HCT116 (cell line): ENCODE results near the gene HLA-B. TPM values are rescaled to one million over a fixed set of nuclear protein-coding genes. Genes with fewer than 3 reads are reported as not detected.

Experiments
- ATAC-seq: fragments of 200-7000 bp; cut with Tn5 transposase; 2 replicates; pipeline ENCODE4 v1.9.1; 2020; ENCODE audit warnings: mild to moderate bottlenecking, moderate library complexity
- BruUV-seq: library from RNA; stranded (reverse); fragments of 400-500 nt; replicated peaks from 2 replicates; lab custom pipeline; 2021; lab: Mats Ljungman, UMichigan
- CTCF ChIA-PET: fragments of 300-600 bp; sonication (Branson Sonifier 250); formaldehyde crosslinking; loops from one replicate; lab custom pipeline; 2021; ENCODE audit warnings: antibody characterized with exemption; lab: Charles Lee
- POLR2A ChIA-PET: fragments of 300-600, 350-600 bp; sonication (Branson Sonifier 250); formaldehyde crosslinking; loops from one replicate; lab custom pipeline; 2021; ENCODE audit warnings: antibody characterized with exemption; lab: Charles Lee
- RAD21 ChIA-PET, 2 experiments: fragments of 300-600 bp; sonication (Branson Sonifier 250); formaldehyde crosslinking; loops; one replicate each; lab custom pipeline; 2023; ENCODE audit warnings: low total read pairs in 2 of 2; ENCODE audit not compliant: uncharacterized antibody in 2 of 2, unreplicated experiment in 2 of 2, low non-redundant PET in 1 of 2; lab: Charles Lee
- DNase-seq: peaks from one replicate; pipeline ENCODE4 v3.0.0-alpha.2; 2010; ENCODE audit warnings: low read depth, low spot score
- H2AFZ ChIP-seq: fragments of 200-600 bp; shearing (Covaris generic), sonication (generic); 2 replicates; pipeline ENCODE4 v1.6.1; 2017; ENCODE audit warnings: low read depth, mixed run types, mixed read lengths, antibody characterized with exemption, low read length; ENCODE audit not compliant: poor library complexity, severe bottlenecking
- H3K27ac ChIP-seq: 2 replicates; pipeline ENCODE4 v1.5.1; 2012; ENCODE audit warnings: low read depth, low read length
- H3K27me3 ChIP-seq: fragments of 200-600 bp; sonication (generic); 2 replicates; pipeline ENCODE4 v1.6.1; 2016; ENCODE audit warnings: mixed run types, low read length, mixed read lengths; ENCODE audit not compliant: insufficient read depth
- H3K36me3 ChIP-seq, 2 experiments: fragments of 200-500 bp in 1 of 2; fragments of 200-600 bp in 1 of 2; sonication (Bioruptor generic) in 1 of 2; sonication (generic) in 1 of 2; 2 replicates each; pipeline versions ENCODE4 v1.5.1 to v1.6.1; 2014 to 2016; ENCODE audit warnings: low read length in 2 of 2, inconsistent platforms in 1 of 2, mixed read lengths in 1 of 2, mixed run types in 1 of 2; ENCODE audit not compliant: insufficient read depth in 2 of 2, control insufficient read depth in 1 of 2
- H3K4me1 ChIP-seq, 2 experiments: fragments of 200-600 bp in 1 of 2; sonication (generic) in 1 of 2; 2 replicates each; pipeline versions ENCODE4 v1.5.1 to v1.6.1; 2012 to 2017; ENCODE audit warnings: low read length in 2 of 2, inconsistent platforms in 1 of 2, mild to moderate bottlenecking in 1 of 2, mixed read lengths in 1 of 2, mixed run types in 1 of 2, moderate library complexity in 1 of 2; ENCODE audit not compliant: insufficient read depth in 2 of 2, control insufficient read depth in 1 of 2
- H3K4me2 ChIP-seq: fragments of 200-600 bp; sonication (generic); 2 replicates; pipeline ENCODE4 v1.6.1; 2017; ENCODE audit warnings: mixed run types, low read length, mixed read lengths
- H3K4me3 ChIP-seq, 2 experiments: fragments of 200-600 bp in 1 of 2; sonication (generic) in 1 of 2; replicated peaks in 1 of 2; 2 replicates each; pipeline ENCODE4 v1.5.1; 2011 to 2016; ENCODE audit warnings: low read length in 2 of 2, control low read depth in 1 of 2, low read depth in 1 of 2, mild to moderate bottlenecking in 1 of 2, mixed read lengths in 1 of 2, mixed run types in 1 of 2
- H3K79me2 ChIP-seq: fragments of 200-600 bp; sonication (generic); 2 replicates; pipeline ENCODE4 v1.6.1; 2017; ENCODE audit warnings: mild to moderate bottlenecking, mixed run types, low read length, moderate library complexity, mixed read lengths; ENCODE audit not compliant: insufficient read depth
- H3K9ac ChIP-seq: fragments of 200-600 bp; sonication (generic); 2 replicates; pipeline ENCODE4 v1.6.1; 2016; ENCODE audit warnings: low read length, mixed read lengths
- H3K9me2 ChIP-seq: fragments of 200-600 bp; sonication (generic), shearing (Covaris generic); 2 replicates; pipeline ENCODE4 v1.6.1; 2017; ENCODE audit warnings: mixed run types, mild to moderate bottlenecking, moderate library complexity; ENCODE audit not compliant: insufficient read depth
- H3K9me3 ChIP-seq, 2 experiments: fragments of 200-500 bp in 1 of 2; fragments of 200-600 bp in 1 of 2; sonication (Bioruptor generic) in 1 of 2; sonication (generic) in 1 of 2; 2 replicates each; pipeline ENCODE4 v1.6.1; 2014 to 2017; ENCODE audit warnings: low read length in 2 of 2, mixed read lengths in 2 of 2, inconsistent platforms in 1 of 2, low read depth in 1 of 2, mild to moderate bottlenecking in 1 of 2, mixed run types in 1 of 2, moderate library complexity in 1 of 2; ENCODE audit not compliant: control insufficient read depth in 1 of 2, insufficient read depth in 1 of 2
- H4K20me1 ChIP-seq: fragments of 200-600 bp; sonication (generic), shearing (Covaris generic); 2 replicates; pipeline ENCODE4 v1.6.1; 2017; ENCODE audit warnings: mixed run types, mild to moderate bottlenecking, moderate library complexity; ENCODE audit not compliant: insufficient read depth
- CBX3 ChIP-seq: IDR thresholded peaks from 2 replicates; pipeline ENCODE4 v1.6.1; 2012; ENCODE audit warnings: low read depth
- CEBPB ChIP-seq: IDR thresholded peaks from 2 replicates; pipeline ENCODE4 v1.6.1; 2012; ENCODE audit warnings: low read depth
- EGR1 ChIP-seq: IDR thresholded peaks from 2 replicates; pipeline ENCODE4 v1.6.1; 2012; ENCODE audit warnings: low read depth
- ELF1 ChIP-seq: IDR thresholded peaks from 2 replicates; pipeline ENCODE4 v1.6.1; 2012; ENCODE audit warnings: low read depth, borderline replicate concordance
- EZH2 ChIP-seq: fragments of 200-600 bp; sonication (generic); IDR thresholded peaks from 2 replicates; pipeline ENCODE4 v1.6.1; 2017; ENCODE audit warnings: antibody characterized with exemption, mixed run types
- EZH2phosphoT487 ChIP-seq: fragments of 200-600 bp; IDR thresholded peaks from 2 replicates; pipeline ENCODE4 v1.6.1; 2018; ENCODE audit warnings: antibody characterized with exemption, borderline replicate concordance
- FOSL1 ChIP-seq: IDR thresholded peaks from 2 replicates; pipeline ENCODE4 v1.6.1; 2012; ENCODE audit warnings: low read depth
- MAX ChIP-seq: IDR thresholded peaks from 2 replicates; pipeline ENCODE4 v1.6.1; 2012
- POLR2A ChIP-seq: IDR thresholded peaks from 2 replicates; pipeline ENCODE4 v1.7.0; 2011; ENCODE audit warnings: borderline replicate concordance; ENCODE audit not compliant: insufficient read depth, insufficient read length; ENCODE audit errors: extremely low read depth
- RAD21 ChIP-seq: IDR thresholded peaks from 2 replicates; pipeline ENCODE4 v1.6.1; 2012; ENCODE audit warnings: low read depth, mild to moderate bottlenecking
- REST ChIP-seq: IDR thresholded peaks from 2 replicates; pipeline ENCODE4 v1.6.1; 2012; ENCODE audit warnings: low read depth
- SIN3A ChIP-seq: IDR thresholded peaks from 2 replicates; pipeline ENCODE4 v1.6.1; 2012; ENCODE audit warnings: low read depth
- SP1 ChIP-seq: IDR thresholded peaks from 2 replicates; pipeline ENCODE4 v1.6.1; 2012; ENCODE audit warnings: low read depth
- TCF7L2 ChIP-seq: IDR thresholded peaks from 2 replicates; pipeline ENCODE4 v1.7.0; 2011; ENCODE audit warnings: borderline replicate concordance, inconsistent platforms; ENCODE audit not compliant: insufficient read depth, insufficient read length; ENCODE audit errors: extremely low read depth
- YY1 ChIP-seq: IDR thresholded peaks from 2 replicates; pipeline ENCODE4 v1.6.1; 2011; ENCODE audit warnings: low read length, low read depth, moderate library complexity, mild to moderate bottlenecking; ENCODE audit not compliant: insufficient replicate concordance; ENCODE audit errors: extremely low read depth
- ZBTB33 ChIP-seq: IDR thresholded peaks from 2 replicates; pipeline ENCODE4 v1.6.1; 2011; ENCODE audit warnings: mild to moderate bottlenecking, low read length, moderate library complexity; ENCODE audit not compliant: insufficient replicate concordance; ENCODE audit errors: extremely low read depth
- ZFX ChIP-seq: fragments of 450-650 bp; IDR thresholded peaks from 2 replicates; pipeline ENCODE4 v1.6.1; 2017
- ZNF274 ChIP-seq: fragments of 200-500 bp; sonication (Bioruptor generic); IDR thresholded peaks from 2 replicates; pipeline ENCODE4 v1.6.1; 2014; ENCODE audit warnings: mild to moderate bottlenecking, low read depth, low read length, inconsistent platforms
- intact Hi-C: fragments of 100-400 bp; cut with micrococcal nuclease; formaldehyde crosslinking; loops from 2 replicates; pipeline ENCODE4 v1.10.0; 2022
- total RNA-seq: library from RNA; stranded (reverse); gene quantifications from one replicate; pipeline ENCODE4 v1.2.1, GENCODE V29; 2021; ENCODE audit not compliant: unreplicated experiment
- TF ChIP-seq, protein P1 (sequence below), 3 experiments: fragments of 200-600 bp in 1 of 3; sonication (generic) in 1 of 3; IDR thresholded peaks in 2 of 3; conservative IDR thresholded peaks in 1 of 3; 2 replicates each; pipeline ENCODE4 v1.5.1; 2012 to 2017; ENCODE audit warnings: low read depth in 2 of 3, low read length in 2 of 3, antibody characterized with exemption in 1 of 3, borderline replicate concordance in 1 of 3, control low read depth in 1 of 3, mild to moderate bottlenecking in 1 of 3, mixed read lengths in 1 of 3, mixed run types in 1 of 3, moderate library complexity in 1 of 3; ENCODE audit not compliant: insufficient read depth in 1 of 3

Gene HLA-B
- total RNA-seq, 1 experiment from 2014 or later: 381 TPM

DNA sequence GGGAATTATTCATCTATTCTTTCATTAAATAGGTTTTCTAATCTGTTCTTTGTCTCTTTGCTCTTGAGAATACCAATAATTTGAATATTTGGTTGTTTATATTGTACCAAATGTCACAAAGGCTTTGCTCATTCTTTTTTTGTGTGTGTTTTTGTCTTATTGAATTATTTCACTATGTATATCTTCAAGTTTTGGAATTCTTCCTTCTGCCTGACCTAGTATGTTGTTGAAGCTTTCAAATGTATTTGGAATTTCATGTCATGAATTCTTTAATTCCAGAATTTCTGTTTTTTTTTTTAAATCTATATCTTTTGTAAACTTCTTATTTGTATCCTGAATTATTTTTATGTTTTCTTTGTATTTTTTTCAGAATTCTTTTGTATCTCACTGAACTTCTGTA, 16.8 kb downstream of the HLA-B start (continued):
- TF ChIP-seq CBX3 (no peak), CEBPB (no peak)

DNA sequence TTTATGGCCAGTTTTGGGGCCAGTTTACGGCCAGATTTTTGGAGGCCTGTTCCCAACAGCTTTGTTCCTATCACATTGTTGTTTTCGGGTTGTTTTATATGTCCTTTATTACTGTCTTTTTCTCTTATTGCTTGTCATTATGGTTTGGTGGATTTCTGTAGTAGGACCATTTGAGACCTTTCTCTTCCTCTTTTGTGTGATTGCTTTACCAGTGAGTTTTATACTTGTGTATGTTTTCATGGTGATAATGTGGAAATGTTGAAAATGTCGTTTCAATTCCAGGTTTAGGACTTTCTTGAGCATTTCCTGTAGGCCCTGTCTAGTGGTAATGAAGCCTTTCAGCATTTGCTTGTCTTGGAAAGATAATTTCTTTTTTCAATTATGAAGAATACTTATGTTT, 17.8 kb downstream of the HLA-B start:
- Histone ChIP-seq H3K9me3 (peaks cover 3 to 15% of the 10 kb centered on the region in 2 experiments; a peak in 1 of 4 replicates), H3K4me1 (no peaks in the 10 kb centered on the region), H3K9me2 (no peaks in the 10 kb centered on the region), H4K20me1 (no peaks in the 10 kb centered on the region), H3K9ac (no peak overlapping the region), H3K36me3 (no peaks in the 10 kb centered on the region), H2AFZ (no peak overlapping the region), H3K4me2 (no peak overlapping the region), H3K27ac (no peak overlapping the region), H3K27me3 (no peaks in the 10 kb centered on the region), H3K4me3 (no peak overlapping the region)
- intact Hi-C loops: no loop called here
- no peak for DNase-seq
- ATAC-seq: no peak
- ChIA-PET POLR2A (no interaction called here), RAD21 (no interaction called here), CTCF (no interaction called here)
- no TSS peak for BruUV-seq
- no peak for TF ChIP-seq YY1
- no peak for TF ChIP-seq ZNF274
- TF ChIP-seq, protein P1, sequence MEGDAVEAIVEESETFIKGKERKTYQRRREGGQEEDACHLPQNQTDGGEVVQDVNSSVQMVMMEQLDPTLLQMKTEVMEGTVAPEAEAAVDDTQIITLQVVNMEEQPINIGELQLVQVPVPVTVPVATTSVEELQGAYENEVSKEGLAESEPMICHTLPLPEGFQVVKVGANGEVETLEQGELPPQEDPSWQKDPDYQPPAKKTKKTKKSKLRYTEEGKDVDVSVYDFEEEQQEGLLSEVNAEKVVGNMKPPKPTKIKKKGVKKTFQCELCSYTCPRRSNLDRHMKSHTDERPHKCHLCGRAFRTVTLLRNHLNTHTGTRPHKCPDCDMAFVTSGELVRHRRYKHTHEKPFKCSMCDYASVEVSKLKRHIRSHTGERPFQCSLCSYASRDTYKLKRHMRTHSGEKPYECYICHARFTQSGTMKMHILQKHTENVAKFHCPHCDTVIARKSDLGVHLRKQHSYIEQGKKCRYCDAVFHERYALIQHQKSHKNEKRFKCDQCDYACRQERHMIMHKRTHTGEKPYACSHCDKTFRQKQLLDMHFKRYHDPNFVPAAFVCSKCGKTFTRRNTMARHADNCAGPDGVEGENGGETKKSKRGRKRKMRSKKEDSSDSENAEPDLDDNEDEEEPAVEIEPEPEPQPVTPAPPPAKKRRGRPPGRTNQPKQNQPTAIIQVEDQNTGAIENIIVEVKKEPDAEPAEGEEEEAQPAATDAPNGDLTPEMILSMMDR (IDR thresholded peaks at IDR 0.05 in 2 of 3, conservative IDR thresholded peaks at IDR 0.05 in 1 of 3; ENCODE audit: borderline replicate concordance in 1 of 3, insufficient read depth in 1 of 3, low read depth in 2 of 3, low read length in 2 of 3): no peak
- no peak for TF ChIP-seq CBX3
- TF ChIP-seq ZFX: no peak
- TF ChIP-seq EZH2: no peak
- TF ChIP-seq RAD21: no peak
- no peak for TF ChIP-seq CEBPB
- no peak for TF ChIP-seq REST
- no peak for TF ChIP-seq ZBTB33
- no peak for TF ChIP-seq TCF7L2
- no peak for TF ChIP-seq ELF1
- TF ChIP-seq EZH2phosphoT487: no peak
- no peak for TF ChIP-seq FOSL1
- no peak for TF ChIP-seq EGR1
- TF ChIP-seq POLR2A: no peak
- TF ChIP-seq SP1: no peak
- no peak for TF ChIP-seq SIN3A
- no peak for TF ChIP-seq MAX
- TF ChIP-seq, all 23 proteins: peak for 0
- no peaks in the 10 kb centered on the region for H3K79me2 ChIP-seq
